ENCODE data around the gene CHCHD3. TPM values are rescaled to one million over a fixed set of nuclear protein-coding genes. Genes with fewer than 3 reads are reported as not detected.

The CHCHD3 gene
- total RNA-seq, 1 donor, result 104 TPM

GRCh38 chr7:133051066-133051465, 30.8 kb downstream of the CHCHD3 start:
- TF ChIP-seq CTCF (IDR thresholded peaks at IDR 0.05; ENCODE audit: insufficient read depth, low read depth, low read length), result peak; percentile 37
- DNase-seq (ENCODE audit: low read depth), result peak; percentile 57
- H3K4me3 ChIP-seq (ENCODE audit: low read depth, low read length), result no peak overlapping the region

GRCh38 chr7:133050200-133050995, 31.5 kb downstream of the CHCHD3 start:
- no peak for TF ChIP-seq CTCF (IDR thresholded peaks at IDR 0.05; ENCODE audit: insufficient read depth, low read depth, low read length)
- peak; percentile 23 for DNase-seq (ENCODE audit: low read depth)
- no peak overlapping the region for H3K4me3 ChIP-seq (ENCODE audit: low read depth, low read length)

GRCh38 chr7:133048589-133048988, 33.3 kb downstream of the CHCHD3 start:
- H3K4me3 ChIP-seq (ENCODE audit: low read depth, low read length), result no peak overlapping the region
- TF ChIP-seq CTCF (IDR thresholded peaks at IDR 0.05; ENCODE audit: insufficient read depth, low read depth, low read length), result no peak
- DNase-seq (ENCODE audit: low read depth), result no peak

GRCh38 chr7:133047321-133047720, 34.6 kb downstream of the CHCHD3 start:
- DNase-seq (ENCODE audit: low read depth), result no peak
- TF ChIP-seq CTCF (IDR thresholded peaks at IDR 0.05; ENCODE audit: insufficient read depth, low read depth, low read length), result no peak
- no peak overlapping the region for H3K4me3 ChIP-seq (ENCODE audit: low read depth, low read length)

GRCh38 chr7:133044722-133045473, 37.0 kb downstream of the CHCHD3 start:
- TF ChIP-seq CTCF (IDR thresholded peaks at IDR 0.05; ENCODE audit: insufficient read depth, low read depth, low read length), result no peak
- DNase-seq (ENCODE audit: low read depth), result no peak
- no peak overlapping the region for H3K4me3 ChIP-seq (ENCODE audit: low read depth, low read length)

- no peak for DNase-seq (ENCODE audit: low read depth)
- no peak for TF ChIP-seq CTCF (IDR thresholded peaks at IDR 0.05; ENCODE audit: insufficient read depth, low read depth, low read length)
- no peak overlapping the region for H3K4me3 ChIP-seq (ENCODE audit: low read depth, low read length)
Measured at GRCh38 chr7:133040674-133041073, 41.2 kb downstream of the CHCHD3 start.

Measured in fibroblast of villous mesenchyme (primary cell).